SHP77 treated with DMSO at 0.1 percent for 48 hours (cell line): ENCODE results near the gene MYO1B.

Source experiments
- DNase-seq: peaks from one replicate; lab custom pipeline; 2025; lab: John Stamatoyannopoulos, UW

The MYO1B gene

DNA sequence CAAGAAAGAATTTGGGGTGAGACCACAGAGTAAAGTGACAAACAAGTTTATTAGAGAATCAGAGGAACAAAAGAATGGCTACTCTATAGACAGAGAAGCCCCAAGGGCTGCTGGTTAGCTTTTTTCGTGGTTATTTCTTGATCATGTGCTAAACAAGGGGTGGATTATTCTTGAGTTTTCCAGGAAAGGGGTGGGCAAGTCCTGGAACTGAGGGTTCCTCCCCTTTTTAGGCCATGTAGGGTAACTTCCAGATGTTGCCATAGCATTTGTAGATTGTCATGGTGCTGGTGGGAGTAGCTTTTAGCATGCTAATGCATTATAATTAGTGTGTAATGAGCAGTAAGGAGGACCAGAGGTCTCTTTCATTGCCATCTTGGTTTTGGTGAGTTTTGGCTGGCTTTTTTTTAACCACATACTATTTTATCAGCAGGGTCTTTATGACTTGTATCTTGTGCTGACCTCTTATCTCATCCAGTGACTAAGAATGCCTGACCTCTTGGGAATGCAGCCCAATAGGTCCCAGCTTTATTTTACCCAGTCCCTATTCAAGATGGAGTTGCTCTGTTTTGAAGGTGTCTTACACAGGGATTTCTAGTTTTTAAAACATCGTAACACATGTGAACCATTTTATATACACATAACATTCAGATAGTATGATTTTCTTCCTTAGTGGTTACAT is 77.8 kb downstream of the MYO1B start:
- no peak for DNase-seq

GRCh38 chr2:191325651-191326365 is 80.6 kb downstream of the MYO1B start:
- no peak for DNase-seq

DNA sequence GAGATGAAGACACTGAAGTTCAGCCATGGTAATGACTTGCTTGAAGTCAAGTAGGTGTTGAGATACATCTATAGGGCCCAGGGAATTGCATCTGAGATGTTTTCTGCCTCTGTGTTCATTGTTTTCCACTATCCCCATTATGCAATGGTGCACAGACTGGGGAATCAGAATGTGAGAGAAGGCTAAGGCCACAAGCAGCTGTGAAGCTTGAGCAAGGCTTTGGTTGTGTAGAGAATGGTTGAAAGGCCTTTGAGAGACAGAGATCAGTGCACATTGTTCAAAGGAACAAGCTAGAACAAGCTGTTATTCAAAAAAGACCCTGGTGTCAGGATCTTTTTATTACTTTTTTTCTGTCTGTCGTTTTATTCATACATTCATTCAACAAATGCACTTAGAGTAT is 82.3 kb downstream of the MYO1B start:
- no peak for DNase-seq

GRCh38 chr2:191328150-191328809 is 83.1 kb downstream of the MYO1B start:
- no peak for DNase-seq

GRCh38 chr2:191329841-191330240 is 84.6 kb downstream of the MYO1B start:
- no peak for DNase-seq

DNA sequence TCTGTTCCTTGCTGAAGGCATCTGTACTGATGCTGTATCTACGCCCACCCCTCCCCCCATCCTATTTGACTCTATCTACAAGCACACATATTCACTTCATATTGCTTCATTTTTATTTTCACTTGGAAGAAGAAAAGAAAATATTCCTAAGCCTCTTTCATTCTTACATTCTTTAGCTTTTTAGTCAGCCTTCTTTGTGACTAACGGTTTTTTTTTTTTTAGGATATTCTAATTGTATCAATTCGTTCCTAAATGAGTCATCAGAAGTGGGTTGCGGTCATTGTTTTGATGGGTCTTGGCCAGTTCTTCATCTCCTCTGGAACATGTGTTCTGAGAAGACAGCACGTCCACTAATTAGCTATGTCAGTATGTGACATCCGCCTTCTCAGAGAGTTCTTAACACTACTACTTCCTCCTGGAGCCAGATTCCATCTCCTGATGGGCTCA is 88.7 kb downstream of the MYO1B start:
- DNase-seq = no peak

DNA sequence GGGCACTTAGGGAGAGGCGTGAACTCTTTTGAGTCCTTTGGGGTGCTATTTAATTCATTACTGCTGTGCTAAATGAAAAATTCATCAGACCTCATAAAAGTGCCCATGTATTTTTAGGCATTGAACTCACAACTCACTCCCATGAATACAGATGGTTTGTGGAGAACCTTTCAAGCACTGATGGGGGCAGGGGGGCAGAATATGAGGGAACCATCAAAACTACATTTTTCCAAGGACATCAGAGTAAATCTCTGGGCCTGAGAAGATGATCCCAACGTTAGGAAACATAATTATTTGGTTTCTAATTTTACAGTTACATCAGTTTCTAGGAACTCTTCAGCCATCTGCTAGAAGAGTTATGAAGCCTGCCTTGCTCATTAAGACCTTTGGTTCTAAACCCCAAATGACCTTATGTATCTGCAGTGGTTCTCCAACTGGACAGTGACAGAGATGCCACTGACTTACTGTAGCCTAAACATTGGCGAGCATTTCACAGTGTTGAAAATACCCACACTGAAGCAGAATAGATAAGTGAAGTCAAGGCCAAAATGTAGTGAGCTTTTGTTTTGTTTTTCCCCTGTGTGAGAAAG is 90.8 kb downstream of the MYO1B start:
- no peak for DNase-seq

DNA sequence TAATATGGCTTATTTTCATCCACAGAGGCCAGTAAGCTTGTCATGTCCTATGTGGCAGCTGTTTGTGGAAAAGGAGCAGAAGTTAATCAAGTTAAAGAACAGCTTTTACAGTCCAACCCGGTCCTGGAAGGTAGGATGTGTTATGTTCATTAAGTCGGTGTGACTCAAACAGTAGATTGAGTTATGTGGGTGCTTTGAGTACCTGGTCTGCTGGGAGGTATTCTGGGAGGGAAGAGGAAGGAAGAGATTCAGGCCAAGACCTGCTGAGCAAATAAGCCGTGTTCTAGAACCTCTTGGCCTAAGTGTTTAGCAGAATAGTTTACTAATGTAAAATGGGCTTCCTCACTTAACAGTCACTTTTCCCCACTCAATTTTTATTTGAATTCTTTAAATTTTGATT is 96.2 kb downstream of the MYO1B start:
- DNase-seq = no peak

- no peak for DNase-seq
Observed at GRCh38 chr2:191343796-191344338, 98.7 kb downstream of the MYO1B start.

DNA sequence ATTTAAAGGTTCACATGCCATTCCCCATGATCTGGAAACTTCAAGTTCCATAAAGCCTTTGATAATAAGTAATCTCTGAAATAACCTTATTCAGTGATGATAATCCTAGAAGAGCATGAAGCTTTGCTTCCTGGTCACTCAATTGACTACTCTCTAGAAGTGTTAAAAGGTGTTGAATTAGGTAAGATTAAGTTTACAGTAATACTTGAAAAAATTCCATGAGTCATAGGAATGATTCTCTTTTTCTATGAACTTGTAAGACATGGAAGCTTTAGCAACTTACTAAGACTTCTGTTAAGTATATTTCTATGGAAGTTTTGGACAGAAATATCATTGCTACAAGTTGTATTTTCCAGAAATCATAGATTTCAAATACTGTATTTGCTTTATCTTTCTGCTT is 100.6 kb downstream of the MYO1B start:
- no peak for DNase-seq

DNA sequence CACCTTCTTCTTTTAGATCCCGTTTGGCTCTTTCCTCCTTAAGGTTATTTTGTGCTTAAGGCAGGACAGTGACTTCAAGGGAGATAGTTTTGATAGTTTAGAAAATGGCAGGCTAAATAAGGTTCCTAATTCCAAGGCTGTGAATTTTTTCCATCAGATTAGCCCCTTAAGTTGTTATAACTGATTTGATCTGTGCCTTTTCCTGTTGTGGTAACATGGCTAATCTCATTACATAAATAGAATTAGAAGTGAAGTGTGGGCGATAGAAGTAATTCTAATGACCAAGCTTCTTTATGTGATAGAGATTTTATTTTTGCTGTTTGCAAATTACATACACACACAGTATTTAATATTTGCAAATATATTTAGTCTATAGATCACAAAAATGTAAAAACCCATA is 102.0 kb downstream of the MYO1B start:
- no peak for DNase-seq

GRCh38 chr2:191347881-191348280 is 102.7 kb downstream of the MYO1B start:
- DNase-seq = no peak

- no peak for DNase-seq
Observed at GRCh38 chr2:191349990-191350389, 104.8 kb downstream of the MYO1B start.

GRCh38 chr2:191350826-191351225 is 105.6 kb downstream of the MYO1B start:
- no peak for DNase-seq

- DNase-seq = no peak
Observed at GRCh38 chr2:191351298-191351697, 106.1 kb downstream of the MYO1B start.

GRCh38 chr2:191351921-191352320 is 106.7 kb downstream of the MYO1B start:
- DNase-seq = no peak

DNA sequence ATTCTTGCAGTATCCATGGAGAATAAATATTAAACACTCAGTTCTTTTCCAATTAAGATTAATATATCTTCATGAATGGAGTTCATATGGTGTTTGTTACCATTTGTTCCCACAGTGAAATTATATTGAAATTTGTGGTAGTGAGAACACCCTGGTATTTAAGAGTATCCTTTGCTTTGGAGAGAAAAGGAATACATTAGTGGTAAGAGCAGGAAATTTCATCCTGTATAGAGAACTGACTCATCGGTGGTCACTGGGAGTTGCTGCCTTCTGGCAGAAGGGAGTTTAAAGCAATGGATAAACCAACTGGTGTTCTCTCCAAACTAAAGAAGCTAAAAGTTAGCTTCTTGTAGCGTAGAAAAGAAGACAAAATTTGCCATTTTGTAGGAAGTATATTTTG is 107.3 kb downstream of the MYO1B start:
- DNase-seq = no peak

DNA sequence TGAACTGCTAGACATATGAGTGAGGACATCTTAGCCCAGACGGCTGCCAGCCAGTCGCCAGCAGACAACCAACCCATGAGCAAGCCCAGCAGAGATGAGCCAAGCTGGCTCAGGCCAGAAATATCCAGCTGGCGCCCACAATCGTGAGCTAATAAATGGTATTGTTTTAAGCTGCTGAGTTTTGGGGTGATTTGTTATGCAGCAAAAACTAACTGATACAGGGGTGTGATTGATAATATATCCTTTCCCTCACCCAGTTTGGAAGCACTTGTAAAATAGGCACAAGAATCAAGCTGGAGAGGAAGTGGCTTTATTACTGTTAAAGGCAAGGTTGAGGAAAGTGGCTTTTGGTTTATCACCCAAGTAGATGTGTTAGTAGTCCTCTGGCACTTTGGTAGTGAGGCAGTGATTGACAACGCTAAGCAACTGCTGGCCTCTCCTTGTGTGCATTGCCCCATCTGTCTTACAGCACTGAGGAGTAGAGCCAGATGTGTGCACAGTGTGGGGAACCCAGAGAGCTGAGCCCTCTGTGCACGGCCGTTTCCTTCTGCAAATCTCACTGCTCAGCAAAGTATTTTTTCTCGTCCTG is 110.1 kb downstream of the MYO1B start:
- DNase-seq = no peak

DNA sequence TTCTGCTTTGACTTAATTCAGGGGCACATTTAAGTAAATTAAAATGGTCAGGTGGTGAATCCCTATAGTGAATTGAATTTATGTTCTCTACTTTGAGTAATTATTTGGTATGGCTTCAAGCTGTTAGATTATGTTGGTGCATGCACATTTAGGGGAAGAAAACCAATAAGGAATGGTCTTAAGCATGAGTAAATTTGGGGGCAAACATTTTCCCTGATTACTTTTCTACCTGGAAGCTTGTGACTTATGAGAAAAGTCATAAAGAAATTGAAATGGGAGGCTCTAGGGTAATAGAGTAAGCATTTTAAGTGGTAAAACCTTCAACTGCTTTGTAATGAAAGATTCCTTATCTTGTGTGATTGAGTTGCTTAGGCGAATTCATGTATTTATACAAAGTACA is 112.5 kb downstream of the MYO1B start:
- DNase-seq = no peak

GRCh38 chr2:191358325-191359025 is 113.3 kb downstream of the MYO1B start:
- no peak for DNase-seq

DNA sequence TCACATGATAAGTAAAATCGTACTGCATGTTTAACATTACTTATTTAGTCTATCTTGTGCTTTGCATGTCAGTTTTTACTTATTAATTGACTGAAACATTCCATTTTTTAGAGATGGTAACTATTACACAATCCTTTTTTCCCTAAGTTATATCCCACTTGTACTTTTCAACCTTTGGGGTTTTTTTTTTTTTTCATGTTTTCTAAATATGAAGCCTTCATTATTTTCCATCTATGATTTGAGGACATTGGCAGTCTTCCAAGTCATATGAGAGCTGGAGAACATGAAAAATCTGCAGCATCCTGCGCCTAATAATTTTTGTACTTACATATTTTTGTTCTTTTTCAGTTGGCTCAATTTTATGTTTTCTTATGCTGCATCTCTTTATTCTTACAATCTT is 113.9 kb downstream of the MYO1B start:
- no peak for DNase-seq

- DNase-seq = no peak
Observed at GRCh38 chr2:191360918-191361317, 115.7 kb downstream of the MYO1B start.
